ENCODE data around the gene CHST15.

Gene CHST15, protein sequence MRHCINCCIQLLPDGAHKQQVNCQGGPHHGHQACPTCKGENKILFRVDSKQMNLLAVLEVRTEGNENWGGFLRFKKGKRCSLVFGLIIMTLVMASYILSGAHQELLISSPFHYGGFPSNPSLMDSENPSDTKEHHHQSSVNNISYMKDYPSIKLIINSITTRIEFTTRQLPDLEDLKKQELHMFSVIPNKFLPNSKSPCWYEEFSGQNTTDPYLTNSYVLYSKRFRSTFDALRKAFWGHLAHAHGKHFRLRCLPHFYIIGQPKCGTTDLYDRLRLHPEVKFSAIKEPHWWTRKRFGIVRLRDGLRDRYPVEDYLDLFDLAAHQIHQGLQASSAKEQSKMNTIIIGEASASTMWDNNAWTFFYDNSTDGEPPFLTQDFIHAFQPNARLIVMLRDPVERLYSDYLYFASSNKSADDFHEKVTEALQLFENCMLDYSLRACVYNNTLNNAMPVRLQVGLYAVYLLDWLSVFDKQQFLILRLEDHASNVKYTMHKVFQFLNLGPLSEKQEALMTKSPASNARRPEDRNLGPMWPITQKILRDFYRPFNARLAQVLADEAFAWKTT

GRCh38 chr10:124092860-124093773 is at the start of gene CHST15:
Gene CHST15, minus strand, starts transcription at chr10:124093598. Its CDS starts 47,386 bp downstream, at chr10:124046212.
- H3K27me3 ChIP-seq, result no peaks in the 10 kb centered on the region
- DNase-seq, result peak; percentile 53 to 81
- peak within 1 kb of the TSS; percentile 77 to 78 for H3K4me3 ChIP-seq
- H3K27ac ChIP-seq, result peak within 1 kb of the TSS; percentile 88 to 93
- H3K9me3 ChIP-seq, result no peaks in the 10 kb centered on the region
- peaks cover 0 to 37% (median 22%) of the 10 kb centered on the region in 4 donors for H3K4me1 ChIP-seq
- peak; percentile 17 to 21 for TF ChIP-seq CTCF (IDR thresholded peaks at IDR 0.05)
- intact Hi-C loops (cut with DNase I; ENCODE audit: low total_unique reads), result loop anchor here (10.0 kb wide), 1 partner anchor 132 kb away; no protein-coding TSS in a partner anchor
- H3K36me3 ChIP-seq, result no peaks in the 10 kb centered on the region

GRCh38 chr10:124142960-124143359 is 49.6 kb upstream of the CHST15 start:
- H3K27ac ChIP-seq, result no peak overlapping the region
- H3K4me1 ChIP-seq, result peaks cover 0 to 18% (median 7%) of the 10 kb centered on the region in 4 donors
- no peak for TF ChIP-seq CTCF (IDR thresholded peaks at IDR 0.05)
- H3K4me3 ChIP-seq, result no peak overlapping the region
- intact Hi-C loops (cut with DNase I; ENCODE audit: low total_unique reads), result no loop called here
- no peaks in the 10 kb centered on the region for H3K27me3 ChIP-seq
- peak in 1 of 2 donors; percentile 64 for DNase-seq
- H3K36me3 ChIP-seq, result no peaks in the 10 kb centered on the region
- no peaks in the 10 kb centered on the region for H3K9me3 ChIP-seq

- peak in 1 of 2 donors; percentile 42 for DNase-seq
- H3K36me3 ChIP-seq, result no peaks in the 10 kb centered on the region
- TF ChIP-seq CTCF (IDR thresholded peaks at IDR 0.05), result no peak
- intact Hi-C loops (cut with DNase I; ENCODE audit: low total_unique reads), result no loop called here
- no peak overlapping the region for H3K27ac ChIP-seq
- no peak overlapping the region for H3K4me3 ChIP-seq
- H3K27me3 ChIP-seq, result no peaks in the 10 kb centered on the region
- peaks cover 0 to 21% (median 8%) of the 10 kb centered on the region in 4 donors for H3K4me1 ChIP-seq
- H3K9me3 ChIP-seq, result no peaks in the 10 kb centered on the region
These were observed 48.8 kb upstream of the CHST15 start for GRCh38 chr10:124142006-124142739.

- Histone ChIP-seq H3K36me3 (no peaks in the 10 kb centered on the region), H3K9me3 (no peaks in the 10 kb centered on the region), H3K27ac (peak overlapping the region; percentile 56 to 64), H3K4me1 (peaks cover 0 to 17% (median 8%) of the 10 kb centered on the region in 4 donors), H3K4me3 (no peak overlapping the region), H3K27me3 (no peaks in the 10 kb centered on the region)
- intact Hi-C loops (cut with DNase I; ENCODE audit: low total_unique reads), result no loop called here
- TF ChIP-seq CTCF (IDR thresholded peaks at IDR 0.05), result no peak
- no peak for DNase-seq
These were observed 45.5 kb upstream of the CHST15 start for GRCh38 chr10:124138883-124139348.
